DND-41 (cell line): ENCODE results near the gene POR.

Experiments
- ATAC-seq: fragments of 200-7000 bp; cut with Tn5 transposase; 3 replicates; pipeline ENCODE4 v1.9.1; 2021; ENCODE audit warnings: low read depth; ENCODE audit not compliant: insufficient read depth
- DNase-seq: peaks from one replicate; pipeline ENCODE4 v3.0.0-alpha.2; 2020
- H2AFZ ChIP-seq: 2 replicates; pipeline ENCODE4 v1.6.0; 2012; ENCODE audit warnings: low read depth, low read length
- H3K27ac ChIP-seq: 2 replicates; pipeline ENCODE4 v1.5.1; 2012; ENCODE audit warnings: low read length, inconsistent platforms
- H3K27me3 ChIP-seq: fragments of 200-600 bp; sonication (generic); 2 replicates; pipeline ENCODE4 v1.6.0; 2012; ENCODE audit warnings: low read length, mild to moderate bottlenecking, inconsistent platforms; ENCODE audit not compliant: insufficient read depth, poor library complexity
- H3K36me3 ChIP-seq: 2 replicates; pipeline ENCODE4 v1.5.1; 2012; ENCODE audit warnings: low read length, inconsistent platforms; ENCODE audit not compliant: insufficient read depth
- H3K4me1 ChIP-seq: 2 replicates; pipeline ENCODE4 v1.5.1; 2012; ENCODE audit warnings: mild to moderate bottlenecking, low read length; ENCODE audit not compliant: insufficient read depth
- H3K4me2 ChIP-seq: 2 replicates; pipeline ENCODE4 v1.6.0; 2012; ENCODE audit warnings: mild to moderate bottlenecking, moderate library complexity, low read length, inconsistent platforms; ENCODE audit not compliant: insufficient read depth
- H3K4me3 ChIP-seq, 2 experiments: fragments of 200-600 bp in 1 of 2; shearing (Covaris generic) in 1 of 2; 2 replicates each; pipeline ENCODE4 v1.5.1; 2012 to 2016; ENCODE audit warnings: inconsistent platforms in 2 of 2, low read length in 2 of 2, mild to moderate bottlenecking in 2 of 2, low read depth in 1 of 2, moderate library complexity in 1 of 2
- H3K79me2 ChIP-seq: 2 replicates; pipeline ENCODE4 v1.6.0; 2012; ENCODE audit warnings: low read length, inconsistent platforms; ENCODE audit not compliant: insufficient read depth
- H3K9ac ChIP-seq: 2 replicates; pipeline ENCODE4 v1.6.0; 2012; ENCODE audit warnings: low read depth, mild to moderate bottlenecking, inconsistent platforms, low read length, moderate library complexity
- H3K9me3 ChIP-seq: 2 replicates; pipeline ENCODE4 v1.5.1; 2012; ENCODE audit warnings: low read length, moderate library complexity, mild to moderate bottlenecking, inconsistent platforms; ENCODE audit not compliant: insufficient read depth, severe bottlenecking
- H4K20me1 ChIP-seq: 2 replicates; pipeline ENCODE4 v1.6.0; 2012; ENCODE audit warnings: low read length; ENCODE audit not compliant: insufficient read depth
- EZH2 ChIP-seq: IDR thresholded peaks from 3 replicates; pipeline ENCODE4 v1.6.1; 2012; ENCODE audit warnings: borderline replicate concordance, low read depth, mild to moderate bottlenecking, moderate library complexity, low read length, inconsistent platforms; ENCODE audit not compliant: severe bottlenecking
- TF ChIP-seq, protein P1 (sequence below): IDR thresholded peaks from 2 replicates; pipeline ENCODE4 v1.5.1; 2012; ENCODE audit warnings: borderline replicate concordance, low read length, moderate library complexity, mild to moderate bottlenecking; ENCODE audit not compliant: poor library complexity, severe bottlenecking; ENCODE audit errors: extremely low read depth

Gene POR

GRCh38 chr7:75884476-75884875 is 30.5 kb upstream of the POR start:
- Histone ChIP-seq H3K27me3 (no peaks in the 10 kb centered on the region), H3K27ac (no peak overlapping the region), H3K79me2 (peaks cover 22% of the 10 kb centered on the region), H3K36me3 (peaks cover 81% of the 10 kb centered on the region), H3K9ac (no peak overlapping the region), H3K4me2 (no peak overlapping the region), H3K9me3 (no peaks in the 10 kb centered on the region), H4K20me1 (peaks cover 19% of the 10 kb centered on the region; the same call in 1 of the 2 replicates), H3K4me3 (no peak overlapping the region), H3K4me1 (peaks cover 13% of the 10 kb centered on the region), H2AFZ (no peak overlapping the region)
- TF ChIP-seq, protein P1, sequence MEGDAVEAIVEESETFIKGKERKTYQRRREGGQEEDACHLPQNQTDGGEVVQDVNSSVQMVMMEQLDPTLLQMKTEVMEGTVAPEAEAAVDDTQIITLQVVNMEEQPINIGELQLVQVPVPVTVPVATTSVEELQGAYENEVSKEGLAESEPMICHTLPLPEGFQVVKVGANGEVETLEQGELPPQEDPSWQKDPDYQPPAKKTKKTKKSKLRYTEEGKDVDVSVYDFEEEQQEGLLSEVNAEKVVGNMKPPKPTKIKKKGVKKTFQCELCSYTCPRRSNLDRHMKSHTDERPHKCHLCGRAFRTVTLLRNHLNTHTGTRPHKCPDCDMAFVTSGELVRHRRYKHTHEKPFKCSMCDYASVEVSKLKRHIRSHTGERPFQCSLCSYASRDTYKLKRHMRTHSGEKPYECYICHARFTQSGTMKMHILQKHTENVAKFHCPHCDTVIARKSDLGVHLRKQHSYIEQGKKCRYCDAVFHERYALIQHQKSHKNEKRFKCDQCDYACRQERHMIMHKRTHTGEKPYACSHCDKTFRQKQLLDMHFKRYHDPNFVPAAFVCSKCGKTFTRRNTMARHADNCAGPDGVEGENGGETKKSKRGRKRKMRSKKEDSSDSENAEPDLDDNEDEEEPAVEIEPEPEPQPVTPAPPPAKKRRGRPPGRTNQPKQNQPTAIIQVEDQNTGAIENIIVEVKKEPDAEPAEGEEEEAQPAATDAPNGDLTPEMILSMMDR: no peak
- no peak for TF ChIP-seq EZH2
- DNase-seq (no peak), ATAC-seq (no peak)

DNA sequence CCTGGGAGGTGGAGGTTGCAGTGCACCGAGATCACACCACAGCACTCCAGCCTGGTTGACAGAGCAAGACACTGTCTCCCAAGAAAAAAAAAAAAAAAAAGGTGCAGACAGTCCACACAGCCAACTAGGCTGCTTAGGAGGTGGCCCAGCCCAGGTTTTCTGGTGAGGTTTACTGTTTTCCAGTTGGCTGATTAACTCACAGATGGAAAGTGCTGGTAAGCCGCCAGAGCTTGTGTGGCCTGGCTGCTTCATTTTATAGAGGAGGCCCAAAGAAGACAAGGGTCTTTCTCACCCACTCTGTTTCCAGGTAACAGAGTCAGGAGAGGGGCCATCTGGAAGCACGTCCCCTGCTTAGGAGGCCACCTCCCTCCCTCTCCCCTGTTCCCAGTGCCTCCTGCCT is 29.9 kb upstream of the POR start:
- Histone ChIP-seq H3K36me3 (peaks cover 81% of the 10 kb centered on the region), H3K4me1 (peaks cover 7% of the 10 kb centered on the region), H4K20me1 (peaks cover 21% of the 10 kb centered on the region; the same call in 1 of the 2 replicates), H3K79me2 (peaks cover 17% of the 10 kb centered on the region), H3K4me3 (no peak overlapping the region), H2AFZ (no peak overlapping the region), H3K4me2 (no peak overlapping the region), H3K27me3 (no peaks in the 10 kb centered on the region), H3K9me3 (no peaks in the 10 kb centered on the region), H3K9ac (no peak overlapping the region), H3K27ac (no peak overlapping the region)
- no peak for DNase-seq
- TF ChIP-seq, protein P1: no peak
- no peak for TF ChIP-seq EZH2
- ATAC-seq: no peak

DNA sequence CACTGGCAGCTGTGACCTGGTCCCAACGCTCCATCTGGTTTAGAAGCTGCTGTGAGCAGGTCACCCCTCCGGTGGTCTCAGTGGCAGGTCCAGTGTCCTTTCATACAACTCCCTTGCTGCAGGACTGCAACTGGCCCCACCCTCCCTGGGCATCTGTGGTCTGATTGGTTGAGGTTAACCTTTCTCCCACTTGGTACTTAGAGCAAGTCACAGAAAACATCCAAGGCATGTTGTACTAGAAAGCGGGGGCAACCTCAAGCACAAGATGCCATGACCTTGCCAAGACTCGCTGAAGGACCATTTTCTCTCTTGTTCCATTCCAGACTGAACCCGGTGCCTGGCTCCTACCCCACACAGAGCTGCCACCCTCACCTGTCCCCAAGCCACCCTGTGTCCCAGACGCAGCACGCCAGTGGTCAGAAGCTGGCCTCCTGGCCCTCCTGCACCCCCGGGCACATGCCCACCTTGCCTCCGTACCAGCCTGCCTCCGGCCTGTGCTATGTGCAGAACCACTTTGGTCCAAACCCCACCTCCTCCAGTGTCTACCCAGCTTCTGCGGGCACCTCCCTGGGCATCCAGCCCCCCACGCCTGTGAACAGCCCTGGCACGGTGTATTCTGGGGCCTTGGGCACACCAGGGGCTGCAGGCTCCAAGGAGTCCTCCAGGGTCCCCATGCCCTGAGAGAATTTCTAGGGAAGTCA is 27.1 kb upstream of the POR start:
- H3K9ac ChIP-seq: no peak overlapping the region
- no peaks in the 10 kb centered on the region for H3K79me2 ChIP-seq
- H3K4me3 ChIP-seq: no peak overlapping the region
- no peaks in the 10 kb centered on the region for H3K4me1 ChIP-seq
- no peak overlapping the region for H2AFZ ChIP-seq
- no peak overlapping the region for H3K27ac ChIP-seq
- H3K36me3 ChIP-seq: peaks cover 55% of the 10 kb centered on the region
- DNase-seq (no peak), ATAC-seq (no peak)
- H3K27me3 ChIP-seq: no peaks in the 10 kb centered on the region
- H4K20me1 ChIP-seq: peaks cover 21% of the 10 kb centered on the region; the same call in 1 of the 2 replicates
- H3K9me3 ChIP-seq: no peaks in the 10 kb centered on the region
- no peak overlapping the region for H3K4me2 ChIP-seq
- TF ChIP-seq, protein P1: no peak
- no peak for TF ChIP-seq EZH2
